AG10803 (cell line): ENCODE results near the gene MRPS34.

Source experiments
- DNase-seq: peaks from one replicate; pipeline ENCODE4 v3.0.0; 2010; ENCODE audit warnings: low read depth
- H3K4me3 ChIP-seq: 2 replicates; pipeline ENCODE4 v1.5.1; 2011; ENCODE audit warnings: mild to moderate bottlenecking, low read length, control low read depth
- TF ChIP-seq, protein P1 (sequence below): conservative IDR thresholded peaks from 2 replicates; pipeline ENCODE4 v1.5.1; 2011; ENCODE audit warnings: mild to moderate bottlenecking, low read length, control low read depth, inconsistent platforms

Gene MRPS34

DNA sequence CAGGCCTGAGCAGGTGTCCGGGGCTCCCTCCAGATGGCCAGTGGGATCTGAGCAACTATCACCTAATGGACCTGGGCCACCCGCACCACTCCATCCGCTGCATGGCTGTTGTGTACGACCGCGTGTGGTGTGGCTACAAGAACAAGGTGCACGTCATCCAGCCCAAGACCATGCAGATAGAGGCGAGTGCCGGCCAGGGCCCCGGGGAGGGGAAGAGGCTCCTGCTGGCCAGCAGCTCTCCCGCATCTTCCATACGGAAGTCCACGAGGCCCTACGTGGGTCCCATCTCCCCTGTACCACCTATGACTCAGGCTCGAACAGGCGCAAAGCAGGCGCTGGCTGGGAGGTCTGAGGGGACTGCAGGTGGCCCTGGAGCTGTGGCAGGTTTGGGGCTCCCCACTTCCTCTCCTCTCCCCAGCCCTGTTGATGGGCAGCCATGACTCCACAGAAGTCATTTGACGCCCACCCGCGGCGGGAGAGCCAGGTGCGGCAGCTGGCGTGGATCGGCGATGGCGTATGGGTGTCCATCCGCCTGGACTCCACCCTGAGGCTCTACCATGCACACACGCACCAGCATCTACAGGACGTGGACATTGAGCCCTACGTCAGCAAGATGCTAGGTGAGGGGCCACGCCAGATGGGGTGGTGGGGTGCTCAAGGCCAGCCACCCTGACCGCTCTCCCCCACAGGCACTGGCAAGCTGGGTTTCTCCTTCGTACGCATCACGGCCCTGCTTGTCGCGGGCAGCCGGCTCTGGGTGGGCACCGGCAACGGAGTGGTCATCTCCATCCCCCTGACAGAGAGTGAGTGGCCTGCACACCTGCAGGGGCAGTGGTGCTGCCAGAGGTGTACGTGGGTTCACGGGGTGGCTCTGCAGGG lies 5.6 kb downstream of the MRPS34 start:
- no peak for DNase-seq
- TF ChIP-seq, protein P1, sequence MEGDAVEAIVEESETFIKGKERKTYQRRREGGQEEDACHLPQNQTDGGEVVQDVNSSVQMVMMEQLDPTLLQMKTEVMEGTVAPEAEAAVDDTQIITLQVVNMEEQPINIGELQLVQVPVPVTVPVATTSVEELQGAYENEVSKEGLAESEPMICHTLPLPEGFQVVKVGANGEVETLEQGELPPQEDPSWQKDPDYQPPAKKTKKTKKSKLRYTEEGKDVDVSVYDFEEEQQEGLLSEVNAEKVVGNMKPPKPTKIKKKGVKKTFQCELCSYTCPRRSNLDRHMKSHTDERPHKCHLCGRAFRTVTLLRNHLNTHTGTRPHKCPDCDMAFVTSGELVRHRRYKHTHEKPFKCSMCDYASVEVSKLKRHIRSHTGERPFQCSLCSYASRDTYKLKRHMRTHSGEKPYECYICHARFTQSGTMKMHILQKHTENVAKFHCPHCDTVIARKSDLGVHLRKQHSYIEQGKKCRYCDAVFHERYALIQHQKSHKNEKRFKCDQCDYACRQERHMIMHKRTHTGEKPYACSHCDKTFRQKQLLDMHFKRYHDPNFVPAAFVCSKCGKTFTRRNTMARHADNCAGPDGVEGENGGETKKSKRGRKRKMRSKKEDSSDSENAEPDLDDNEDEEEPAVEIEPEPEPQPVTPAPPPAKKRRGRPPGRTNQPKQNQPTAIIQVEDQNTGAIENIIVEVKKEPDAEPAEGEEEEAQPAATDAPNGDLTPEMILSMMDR, result no peak
- H3K4me3 ChIP-seq, result no peak overlapping the region

DNA sequence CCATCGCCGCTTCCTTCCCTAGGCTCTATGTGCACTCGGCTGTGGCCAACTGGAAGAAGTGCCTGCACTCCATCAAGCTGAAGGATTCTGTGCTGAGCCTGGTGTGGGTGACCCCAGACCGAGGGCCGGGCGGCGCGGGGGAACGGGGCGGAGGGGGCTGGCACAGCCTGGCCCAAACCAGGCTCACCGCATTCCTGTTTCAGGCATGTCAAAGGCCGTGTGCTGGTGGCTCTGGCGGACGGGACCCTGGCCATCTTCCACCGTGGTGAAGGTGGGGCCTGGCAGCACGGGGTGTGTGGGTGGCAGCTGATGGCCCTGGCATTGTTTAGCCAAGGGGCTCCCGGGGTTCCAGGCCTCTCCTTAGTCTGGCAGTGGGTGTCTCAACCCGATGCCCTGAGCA lies 6.2 kb downstream of the MRPS34 start:
- no peak overlapping the region for H3K4me3 ChIP-seq
- TF ChIP-seq, protein P1, result no peak
- no peak for DNase-seq

DNA sequence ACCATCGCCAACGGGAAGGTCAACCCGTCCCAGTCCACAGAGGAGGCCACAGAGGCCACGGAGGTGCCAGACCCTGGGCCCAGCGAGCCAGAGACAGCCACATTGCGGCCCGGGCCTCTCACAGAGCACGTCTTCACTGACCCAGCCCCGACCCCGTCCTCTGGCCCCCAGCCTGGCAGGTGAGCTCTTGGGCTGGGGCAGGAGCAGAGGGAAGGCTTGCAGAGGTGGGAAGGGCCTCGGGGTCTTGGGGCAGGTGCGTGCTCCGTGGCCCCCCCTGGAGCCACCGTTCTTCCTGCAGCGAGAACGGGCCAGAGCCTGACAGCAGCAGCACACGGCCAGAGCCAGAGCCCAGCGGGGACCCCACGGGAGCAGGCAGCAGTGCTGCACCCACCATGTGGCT lies 6.7 kb downstream of the MRPS34 start:
- TF ChIP-seq, protein P1, result no peak
- H3K4me3 ChIP-seq, result no peak overlapping the region
- DNase-seq, result no peak

DNA sequence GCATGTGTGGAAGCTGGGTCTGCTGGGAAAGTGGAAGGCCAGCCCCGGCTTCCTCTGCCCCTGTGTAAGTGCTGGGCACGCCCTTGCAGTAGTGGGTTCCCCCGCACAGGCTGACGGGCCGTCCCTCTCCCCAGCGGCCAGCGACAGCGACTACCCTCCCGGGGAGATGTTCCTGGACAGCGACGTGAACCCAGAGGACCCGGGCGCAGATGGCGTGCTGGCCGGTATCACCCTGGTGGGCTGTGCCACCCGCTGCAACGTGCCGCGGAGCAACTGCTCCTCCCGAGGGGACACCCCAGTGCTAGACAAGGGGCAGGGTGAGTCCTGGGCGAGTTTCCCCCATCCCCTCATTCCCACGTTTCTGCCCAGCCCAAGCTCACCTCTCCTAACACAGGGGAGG lies 7.1 kb downstream of the MRPS34 start:
- TF ChIP-seq, protein P1, result no peak
- DNase-seq, result no peak

DNA sequence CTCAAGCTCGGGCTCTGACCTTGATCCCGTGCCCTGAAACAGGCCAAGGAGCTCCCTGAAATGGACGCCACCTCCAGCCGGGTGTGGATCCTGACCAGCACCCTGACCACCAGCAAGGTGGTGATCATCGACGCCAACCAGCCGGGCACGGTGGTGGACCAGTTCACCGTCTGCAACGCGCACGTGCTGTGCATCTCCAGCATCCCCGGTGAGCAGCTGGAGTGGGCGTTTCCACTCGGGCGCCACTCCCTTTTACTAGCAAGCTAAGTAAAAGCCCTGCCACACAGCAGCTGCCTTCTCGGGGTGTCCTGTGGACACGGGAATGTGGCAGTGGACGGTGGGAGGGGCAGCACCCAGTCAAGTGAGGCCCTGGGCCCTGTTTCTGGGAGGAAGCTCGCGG lies 8.0 kb downstream of the MRPS34 start:
- TF ChIP-seq, protein P1, result no peak
- no peak overlapping the region for H3K4me3 ChIP-seq
- no peak for DNase-seq

More for the DNA sequence above, 7.1 kb downstream of the MRPS34 start:
- H3K4me3 ChIP-seq, result no peak overlapping the region

DNA sequence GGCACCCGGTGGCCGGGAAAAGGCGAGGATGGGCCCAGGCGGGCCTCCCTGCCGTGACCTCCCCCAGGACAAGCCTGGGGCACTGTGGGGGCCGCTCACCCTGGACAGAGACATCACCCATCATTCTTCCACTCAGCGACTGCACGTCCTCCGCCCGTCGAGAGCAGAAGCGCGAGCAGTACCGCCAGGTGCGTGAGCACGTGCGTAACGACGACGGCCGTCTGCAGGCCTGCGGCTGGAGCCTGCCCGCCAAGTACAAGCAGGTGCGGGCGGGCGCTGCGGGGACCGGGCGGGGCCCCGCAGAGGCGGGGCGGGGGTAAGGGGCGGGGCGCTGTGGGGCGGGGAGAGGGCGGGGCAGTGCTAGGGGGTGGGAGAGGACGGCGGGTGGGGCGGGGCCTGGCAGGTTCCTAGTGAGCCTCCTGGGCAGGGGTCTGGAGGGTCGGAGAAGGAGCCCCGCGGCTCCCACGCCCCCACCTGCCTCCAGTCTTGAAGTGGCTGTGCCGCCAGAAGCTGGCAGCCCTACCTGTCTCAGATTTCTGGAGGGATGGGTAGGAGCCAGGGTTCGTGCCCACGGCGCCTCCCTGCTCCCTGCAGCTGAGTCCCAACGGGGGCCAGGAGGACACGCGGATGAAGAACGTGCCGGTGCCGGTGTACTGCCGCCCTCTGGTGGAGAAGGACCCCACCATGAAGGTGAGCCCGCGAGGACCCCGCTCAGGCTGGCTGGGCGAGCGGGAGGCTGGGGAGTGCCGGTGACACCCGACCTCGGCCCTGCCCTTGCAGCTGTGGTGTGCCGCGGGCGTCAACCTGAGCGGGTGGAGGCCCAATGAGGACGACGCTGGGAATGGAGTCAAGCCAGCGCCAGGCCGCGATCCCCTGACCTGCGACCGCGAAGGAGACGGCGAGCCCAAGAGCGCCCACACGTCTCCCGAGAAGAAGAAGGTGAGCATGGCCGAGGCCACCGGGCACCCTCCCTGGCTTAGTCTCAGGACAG lies 9.1 kb downstream of the MRPS34 start:
- no peak for DNase-seq
- H3K4me3 ChIP-seq, result no peak overlapping the region
- TF ChIP-seq, protein P1, result peak; percentile 22
